GM19372 (cell line): ENCODE measurements around the gene CDC42EP3.
A peak's percentile ranks its signal among the peaks of the same experiment; 100 is the strongest.

Experiments
- ATAC-seq: cut with Tn5 transposase; IDR thresholded peaks from one replicate; pipeline ENCODE4 v1.9.1; 2021; ENCODE audit warnings: mild to moderate bottlenecking, low read depth, moderate library complexity; ENCODE audit not compliant: unreplicated experiment

The CDC42EP3 gene

DNA sequence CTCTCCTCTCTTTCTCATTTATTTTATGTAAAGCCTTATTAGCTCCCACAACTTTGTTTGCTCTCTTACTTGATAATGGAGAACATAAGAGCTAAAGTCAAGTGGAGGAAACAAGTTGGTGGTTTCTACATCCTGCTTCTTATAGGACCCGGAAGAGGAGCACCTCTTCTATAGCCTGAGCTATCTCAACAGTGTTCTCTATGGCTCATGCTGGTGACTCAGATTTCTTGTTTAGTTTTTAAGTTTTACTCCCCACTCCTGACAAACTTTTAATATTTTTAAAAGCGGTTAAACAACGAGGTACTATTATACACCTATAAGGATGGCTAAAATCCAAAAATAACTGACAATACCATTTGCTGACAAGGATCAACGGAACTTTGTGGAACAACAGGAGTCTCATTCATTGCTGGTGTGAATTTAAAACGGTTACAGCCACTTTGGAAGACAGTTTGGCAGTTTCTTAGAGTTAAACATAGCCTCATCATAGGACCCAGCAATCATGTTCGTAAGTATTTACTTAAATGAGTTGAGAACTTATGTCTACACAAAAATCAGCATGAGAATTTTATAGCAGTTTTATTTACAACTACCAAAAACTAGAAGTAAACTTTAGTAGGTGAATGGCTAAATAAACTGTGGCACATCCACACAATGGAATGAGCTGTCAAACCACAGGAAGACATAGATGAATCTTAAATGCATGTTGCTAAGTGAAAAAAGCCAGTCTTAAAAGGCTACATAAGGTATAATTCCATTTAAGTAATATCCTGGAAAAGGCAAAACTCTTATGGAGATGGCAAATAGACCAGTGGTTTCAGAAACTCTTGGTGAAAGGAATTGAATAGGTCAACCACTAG, 12.7 kb upstream of the CDC42EP3 start:
- no peak for ATAC-seq

DNA sequence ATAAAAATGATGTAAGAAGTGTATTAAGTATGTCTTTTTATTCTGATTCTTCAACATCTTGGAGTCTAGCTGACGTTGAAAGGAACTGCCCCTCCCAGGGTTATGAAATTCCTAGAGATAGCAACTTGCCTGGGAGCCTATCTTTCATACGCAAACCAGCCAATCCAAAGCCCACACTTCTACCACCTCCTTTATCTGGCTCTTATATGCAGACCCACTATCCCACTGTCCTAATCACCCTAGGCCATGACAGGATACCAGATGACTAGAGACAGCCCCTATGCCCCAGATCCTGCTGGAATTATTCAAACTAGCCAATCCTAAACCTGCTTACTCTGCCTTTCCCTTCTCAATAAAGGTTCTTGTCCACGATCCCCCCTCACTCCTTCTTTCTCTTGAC, 11.8 kb upstream of the CDC42EP3 start:
- no peak for ATAC-seq

DNA sequence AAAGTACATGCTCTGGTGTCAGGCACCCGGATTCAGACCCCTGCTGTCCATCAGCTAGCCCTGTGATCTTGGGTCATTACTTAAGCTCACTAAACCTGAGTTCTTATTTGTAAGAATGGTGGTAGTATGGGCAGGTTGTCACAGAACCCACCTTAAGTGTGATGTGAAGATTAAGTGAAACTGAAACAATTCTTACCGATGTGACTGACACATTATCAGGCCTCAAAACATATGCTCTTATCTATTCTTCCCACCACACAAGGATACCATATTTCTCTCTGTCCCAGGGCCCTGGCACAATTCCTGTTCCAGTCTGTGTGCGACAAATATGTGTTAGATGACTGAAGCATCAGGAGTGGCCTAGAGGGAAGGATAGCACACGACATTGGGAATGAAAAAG, 11.0 kb upstream of the CDC42EP3 start:
- ATAC-seq = no peak

DNA sequence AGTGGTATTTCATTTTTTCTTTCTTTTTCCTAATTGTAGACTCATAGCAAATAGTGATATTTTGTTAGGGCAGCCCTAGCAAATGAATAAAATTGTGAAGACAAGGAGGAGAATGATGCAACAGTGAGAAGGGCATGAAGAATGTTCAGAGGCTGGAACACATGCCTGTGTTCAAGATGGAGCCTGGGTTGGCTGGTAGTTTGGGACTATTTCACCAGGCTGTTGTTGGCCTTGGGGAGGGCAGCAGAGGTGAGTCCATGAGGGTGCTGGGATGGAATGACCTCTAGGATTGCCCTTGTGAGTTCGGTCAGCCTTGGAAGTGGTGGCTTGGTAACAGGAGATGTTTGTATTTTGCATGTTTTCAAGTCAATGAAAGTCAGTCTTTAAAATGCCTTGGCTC, 10.1 kb upstream of the CDC42EP3 start:
- ATAC-seq = no peak

DNA sequence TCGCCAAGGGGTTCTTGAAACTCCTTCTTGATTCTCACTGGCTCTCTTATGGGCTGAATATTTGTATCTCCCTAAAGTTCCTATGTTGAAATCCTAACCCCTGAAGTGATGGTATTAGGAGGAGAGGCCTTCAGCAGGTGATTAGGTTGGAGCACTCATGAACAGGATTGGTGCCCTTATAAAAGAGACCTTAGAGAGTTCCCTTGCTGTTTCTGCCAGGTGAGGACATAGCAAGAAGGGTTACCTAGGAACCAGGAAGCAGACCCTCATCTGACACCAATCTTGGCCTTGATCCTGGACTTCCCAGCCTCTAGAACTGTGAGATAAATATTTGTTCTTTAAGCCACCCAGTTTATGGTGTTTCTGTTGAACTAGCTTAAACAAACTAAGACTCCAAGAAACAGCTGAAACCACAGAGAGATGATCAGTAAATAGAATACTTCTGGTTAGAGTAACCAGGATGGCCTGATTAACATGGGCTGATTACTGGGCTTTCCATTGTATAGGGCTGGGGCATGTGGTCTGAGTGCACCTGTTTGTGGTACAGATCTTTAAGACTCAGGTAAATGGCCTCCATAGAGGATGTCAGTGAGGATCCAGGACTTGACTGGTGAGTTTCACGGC, 7.7 kb upstream of the CDC42EP3 start:
- ATAC-seq = no peak

DNA sequence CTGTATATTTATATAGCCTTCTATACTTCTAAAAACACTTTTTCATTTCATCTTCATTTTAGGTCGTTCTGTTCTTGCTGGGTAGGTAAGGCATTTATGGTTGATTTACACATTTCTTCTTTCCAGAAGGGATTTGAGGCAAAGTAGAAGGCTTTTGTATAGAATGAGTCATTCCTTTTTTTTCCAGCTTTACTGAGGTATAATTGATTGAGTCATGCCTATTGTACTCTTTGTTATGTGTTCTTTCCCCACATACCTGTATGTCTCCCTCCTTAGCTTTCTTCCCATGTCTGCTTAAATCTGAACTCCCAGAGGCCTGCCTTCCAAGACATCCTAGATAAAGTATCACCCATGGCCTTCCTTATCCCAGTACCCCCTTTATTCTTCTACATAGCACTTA, 4.8 kb upstream of the CDC42EP3 start:
- ATAC-seq = no peak

DNA sequence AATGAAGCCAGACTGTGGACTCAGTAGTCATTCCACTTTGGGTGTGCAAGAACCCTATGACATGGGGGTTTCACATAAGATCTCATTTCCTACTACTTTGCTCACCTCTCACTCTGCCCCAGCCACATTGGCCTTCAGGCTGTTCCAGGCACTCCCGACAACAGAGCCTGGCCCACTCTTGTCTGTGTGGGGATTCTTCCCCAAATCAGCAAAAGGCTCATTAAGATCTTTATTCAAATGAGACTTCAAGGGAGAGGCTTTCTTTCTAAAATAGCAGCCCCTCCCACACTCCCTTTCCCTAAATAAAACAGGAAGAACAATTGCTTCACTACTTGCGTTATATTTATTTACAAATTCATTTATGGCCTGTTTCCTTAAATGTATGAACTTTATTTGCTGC, 3.5 kb upstream of the CDC42EP3 start:
- ATAC-seq = no peak

DNA sequence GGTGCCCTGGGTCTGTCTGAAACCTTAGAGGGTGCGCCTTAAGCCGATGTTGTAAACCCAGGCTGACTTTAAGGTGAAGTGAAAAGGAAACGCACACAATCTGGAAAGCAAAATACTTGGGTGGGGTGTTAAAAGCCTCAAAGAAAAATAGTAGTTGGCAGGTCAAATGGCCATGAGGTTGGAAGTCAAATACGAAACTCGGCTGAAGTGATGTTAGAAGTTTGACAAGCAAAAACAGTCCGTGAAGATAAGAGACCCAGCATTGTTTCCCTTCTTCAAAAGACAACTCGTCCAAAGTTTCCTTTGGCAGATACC, 1.4 kb upstream of the CDC42EP3 start:
- ATAC-seq = no peak

DNA sequence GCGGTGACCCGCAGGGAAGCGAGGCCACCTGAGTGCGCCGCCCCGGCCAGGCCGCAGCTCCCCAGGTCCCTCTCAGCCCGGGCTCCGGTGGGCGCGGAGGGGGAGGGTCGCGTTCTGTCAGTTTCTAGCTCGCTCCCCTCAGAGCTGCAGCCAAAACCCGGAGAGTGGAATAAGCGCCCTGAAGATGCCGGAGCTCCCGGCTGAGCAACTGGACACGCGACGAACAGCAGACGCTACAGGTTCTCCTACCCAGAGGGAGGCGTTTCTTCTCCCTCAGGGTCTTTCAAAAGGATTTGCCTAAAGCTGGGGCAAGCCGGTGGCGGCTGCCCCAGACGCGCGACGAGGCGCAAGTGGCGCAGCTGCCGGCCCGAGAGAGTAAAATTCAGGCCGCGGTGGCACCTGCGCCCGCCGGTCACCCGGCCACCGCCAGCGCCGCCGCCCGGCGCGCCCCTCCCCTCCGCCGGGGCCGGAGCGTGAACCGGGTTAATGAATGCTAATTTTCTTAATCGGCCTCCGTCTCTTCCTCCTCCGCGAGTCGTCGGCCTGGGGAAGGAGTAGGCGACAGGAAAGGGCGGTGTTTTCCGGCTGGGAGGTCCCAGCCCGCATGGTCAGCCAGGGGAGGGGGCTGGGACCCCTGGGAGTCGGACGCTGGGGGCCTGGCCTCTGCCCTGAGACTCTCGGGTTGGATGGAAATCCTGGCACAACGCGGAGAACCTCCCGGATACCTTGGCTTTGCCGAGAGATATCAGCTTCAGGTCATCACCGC, 845 bp upstream of the CDC42EP3 start:
- peak; percentile 45 for ATAC-seq

DNA sequence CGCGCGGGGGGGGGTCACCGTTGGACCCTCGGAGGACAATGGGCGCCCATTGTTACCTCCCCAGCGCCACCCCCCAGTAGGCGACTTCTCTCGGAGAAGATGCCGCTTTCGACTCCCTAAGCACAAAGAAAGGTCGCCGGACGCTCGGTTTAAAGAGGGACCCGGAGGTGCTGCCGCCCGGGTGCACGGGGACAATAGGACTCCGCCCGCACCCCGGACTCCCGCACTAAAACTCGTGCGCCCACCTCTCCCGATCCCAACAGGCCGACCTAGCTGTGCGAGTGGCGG, 318 bp upstream of the CDC42EP3 start:
- ATAC-seq = no peak

DNA sequence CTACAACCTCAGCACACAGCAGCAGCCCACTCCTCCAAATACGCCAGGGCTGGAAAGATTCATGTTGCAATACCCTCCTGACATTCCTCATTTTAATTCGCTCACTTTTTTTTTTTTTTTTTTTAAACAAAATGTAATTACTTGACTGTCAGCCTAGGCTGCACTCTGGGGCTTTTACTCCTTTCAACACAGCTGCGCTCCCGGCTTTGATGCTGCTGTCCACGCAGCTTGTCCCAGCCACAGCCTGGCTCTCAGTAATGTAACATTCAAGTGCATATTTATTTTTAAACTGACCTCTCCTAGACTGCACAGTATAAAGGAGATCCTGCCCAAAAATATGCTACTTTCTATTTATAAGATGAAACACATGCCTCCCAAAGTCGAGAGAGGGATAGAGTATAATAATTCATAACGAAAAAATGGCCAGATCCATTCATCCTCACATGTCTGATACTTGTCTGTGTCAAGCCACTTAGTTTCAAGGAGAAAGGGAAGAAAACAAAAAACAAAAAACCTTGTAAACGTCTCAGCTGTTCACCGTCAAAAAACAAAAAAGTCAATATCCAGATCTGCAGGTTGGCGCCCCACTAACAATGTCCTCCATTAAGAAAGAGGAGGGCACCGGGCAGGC, 949 bp downstream of the CDC42EP3 start:
- no peak for ATAC-seq

DNA sequence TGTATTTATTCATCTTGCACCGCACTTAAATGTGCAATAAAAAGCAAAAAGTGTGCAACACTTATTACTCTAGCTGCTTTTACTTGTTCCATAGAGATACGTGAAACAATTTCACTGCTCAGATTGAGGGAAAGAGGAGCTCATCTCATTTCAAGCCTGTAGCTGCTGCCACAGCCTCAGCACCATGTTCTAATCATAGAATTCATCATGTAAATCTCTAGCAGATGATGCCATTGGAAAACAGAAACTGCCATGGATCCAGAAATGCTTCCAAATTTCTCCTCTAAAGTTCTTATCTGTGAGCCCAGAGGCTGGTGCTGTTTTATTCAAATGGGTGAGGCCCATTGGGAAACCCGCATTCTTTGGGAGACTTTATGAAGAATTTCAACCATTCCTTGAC, 2.0 kb downstream of the CDC42EP3 start:
- ATAC-seq = no peak

DNA sequence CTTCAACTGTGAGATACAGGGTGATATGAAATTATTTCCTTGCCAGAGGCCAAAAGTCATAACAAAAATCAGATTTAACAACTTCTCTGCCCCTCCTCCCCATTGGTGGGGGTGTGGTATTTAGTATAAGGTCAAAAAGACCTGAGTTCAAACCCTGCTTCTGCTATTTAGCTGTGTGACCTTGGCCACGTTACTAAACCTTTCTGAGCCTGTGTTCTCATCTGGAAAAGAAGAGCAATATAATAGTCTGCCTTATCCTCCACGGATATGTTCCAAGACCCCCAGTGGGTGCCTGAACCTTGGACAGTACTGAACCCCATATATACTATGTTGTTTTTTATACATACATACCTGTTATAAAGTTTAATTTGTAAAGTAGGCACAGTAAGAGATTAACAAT, 3.7 kb downstream of the CDC42EP3 start:
- no peak for ATAC-seq

DNA sequence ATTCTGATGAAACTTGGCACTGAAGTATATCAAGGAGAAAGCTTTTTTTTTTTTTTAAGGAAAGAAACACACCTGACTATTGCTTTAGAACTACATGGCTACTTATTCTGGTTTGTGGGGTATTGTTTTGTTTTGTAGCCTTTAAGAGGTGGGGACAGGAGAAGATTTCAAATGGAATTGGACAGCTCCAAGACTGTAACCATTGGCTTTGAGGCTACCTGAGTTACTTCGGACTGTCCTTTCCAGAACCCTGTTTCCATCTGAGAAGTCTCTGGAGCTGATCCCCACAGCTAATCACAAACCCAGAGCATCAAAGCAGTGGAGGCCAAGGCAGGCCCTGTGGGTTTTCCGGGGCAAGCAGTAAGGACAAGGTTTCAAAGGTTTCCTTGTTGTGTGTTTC, 4.7 kb downstream of the CDC42EP3 start:
- ATAC-seq = no peak

DNA sequence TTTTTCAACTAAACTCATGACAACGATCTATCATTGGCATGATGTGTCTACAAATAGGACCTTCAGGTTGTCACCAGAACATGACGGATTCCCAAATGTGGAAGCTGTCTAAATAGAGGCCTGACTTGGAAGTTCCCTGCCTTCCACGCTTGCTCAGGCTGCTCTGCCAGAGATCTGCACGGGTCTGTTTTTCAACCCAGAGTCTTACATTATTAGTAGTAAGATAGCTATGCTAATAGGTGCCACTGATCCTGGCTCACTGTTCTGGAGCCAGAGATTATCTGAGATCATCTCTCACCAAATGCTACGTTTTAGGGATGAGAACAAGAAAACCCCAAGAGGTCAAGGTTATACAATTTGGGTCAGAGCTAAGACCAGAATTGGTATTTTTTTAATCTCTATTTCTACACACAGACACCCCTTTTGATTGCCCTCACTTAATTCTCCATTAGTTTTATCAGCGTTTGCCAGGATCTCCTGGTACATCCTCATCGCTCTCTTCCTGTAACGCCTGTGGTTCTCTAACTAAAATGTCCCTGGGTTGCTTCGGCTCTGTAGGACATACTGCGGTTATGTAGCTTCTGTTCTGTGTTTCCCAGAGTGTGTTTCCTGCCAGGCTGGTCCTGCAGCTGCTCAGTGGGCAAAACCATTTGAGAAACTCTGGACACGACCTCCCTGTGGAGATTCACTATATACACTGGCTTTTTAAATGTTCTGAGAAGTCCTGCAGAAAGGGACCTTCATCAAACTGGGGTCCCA, 5.7 kb downstream of the CDC42EP3 start:
- ATAC-seq = no peak

DNA sequence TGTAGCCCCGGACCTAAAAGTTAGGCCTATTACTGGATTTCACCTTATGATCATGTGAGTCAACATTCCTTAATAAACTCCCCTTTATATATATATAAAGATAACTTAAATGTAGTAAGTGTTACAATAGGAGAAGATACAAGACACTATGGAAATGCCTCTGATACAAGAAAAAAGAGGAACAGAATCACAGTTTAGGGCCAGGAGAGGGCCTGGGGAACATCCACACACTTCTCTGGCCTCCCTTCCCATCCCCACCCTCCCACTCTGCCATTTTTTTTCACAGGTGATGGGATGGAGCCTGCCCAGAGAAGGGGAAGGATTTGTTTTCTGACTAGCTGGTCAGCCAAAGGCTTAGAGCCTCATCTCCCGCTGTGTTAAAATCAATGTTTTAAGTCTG, 6.4 kb downstream of the CDC42EP3 start:
- ATAC-seq = no peak

DNA sequence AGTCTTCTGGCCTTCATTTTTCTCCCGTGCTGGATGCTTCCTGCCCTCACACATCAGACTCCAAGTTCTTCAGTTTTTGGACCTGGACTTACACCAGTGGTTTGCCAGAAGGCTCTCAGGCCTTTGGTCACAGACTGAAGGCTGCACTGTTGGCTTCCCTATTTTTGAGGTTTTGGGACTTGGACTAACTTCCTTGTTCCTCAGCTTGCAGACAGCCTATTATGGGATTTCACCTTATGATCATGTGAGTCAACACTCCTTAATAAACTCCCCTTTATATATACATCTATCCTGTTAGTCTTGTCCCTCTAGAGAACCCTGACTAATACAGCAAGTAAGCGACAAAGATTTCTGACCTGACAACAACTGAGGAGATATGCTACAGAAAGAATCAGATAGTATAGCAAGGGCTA, 7.2 kb downstream of the CDC42EP3 start:
- no peak for ATAC-seq

DNA sequence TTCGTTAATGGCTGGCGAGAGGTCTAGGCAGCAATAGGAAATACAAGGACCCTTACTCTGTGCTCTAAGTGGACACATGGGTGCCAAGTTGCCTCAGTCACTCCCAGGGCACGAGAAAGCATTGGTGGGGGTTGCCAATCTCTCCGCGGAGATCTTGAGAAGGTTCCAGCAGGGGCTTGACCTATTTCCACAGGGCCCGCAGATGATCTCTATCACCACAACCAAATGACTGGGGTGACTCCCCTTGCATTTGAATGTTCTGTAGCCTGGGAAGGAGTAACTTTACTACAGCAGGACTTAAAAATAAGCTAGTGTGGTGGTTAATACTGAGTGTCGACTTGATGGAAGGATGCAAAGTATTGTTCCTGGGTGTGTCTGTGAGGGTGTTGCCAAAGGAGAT, 8.1 kb downstream of the CDC42EP3 start:
- ATAC-seq = no peak

DNA sequence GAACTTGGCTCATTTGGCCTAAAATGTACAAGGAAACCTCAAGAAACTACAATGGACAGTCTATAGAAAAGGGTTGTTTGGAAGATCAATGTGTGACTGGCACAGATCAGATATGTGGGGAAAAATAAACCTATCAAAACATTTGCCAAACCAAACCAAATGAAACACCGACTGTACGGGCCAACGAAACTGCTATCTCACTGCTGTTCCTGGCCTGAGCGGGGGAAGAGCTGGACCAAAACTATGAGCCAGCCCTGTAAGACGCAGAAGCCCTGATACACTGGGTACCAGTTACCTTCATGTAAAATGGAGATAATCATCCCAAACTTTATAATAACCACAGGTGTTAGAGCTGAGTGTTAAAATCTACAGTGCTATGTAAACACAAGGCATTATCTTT, 11.7 kb downstream of the CDC42EP3 start:
- no peak for ATAC-seq

DNA sequence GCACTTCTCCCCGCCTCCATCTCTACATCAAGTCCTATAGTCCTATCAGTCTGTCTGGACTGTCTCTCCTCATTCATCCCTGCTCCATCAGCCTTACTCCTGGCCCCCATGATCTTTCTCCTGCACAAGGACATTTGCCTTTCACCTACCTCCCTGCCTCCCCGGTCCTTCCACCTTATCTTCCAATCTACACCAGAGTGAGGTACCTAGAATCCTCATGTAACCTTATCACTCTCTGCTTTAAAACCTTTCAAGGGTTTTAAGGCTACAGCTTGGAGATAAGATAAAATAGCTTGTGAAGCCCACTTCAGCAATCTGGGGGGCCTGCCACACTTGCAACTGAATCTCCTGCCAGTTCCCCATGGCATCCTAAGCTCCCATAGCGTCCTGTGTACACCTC, 12.8 kb downstream of the CDC42EP3 start:
- ATAC-seq = no peak

DNA sequence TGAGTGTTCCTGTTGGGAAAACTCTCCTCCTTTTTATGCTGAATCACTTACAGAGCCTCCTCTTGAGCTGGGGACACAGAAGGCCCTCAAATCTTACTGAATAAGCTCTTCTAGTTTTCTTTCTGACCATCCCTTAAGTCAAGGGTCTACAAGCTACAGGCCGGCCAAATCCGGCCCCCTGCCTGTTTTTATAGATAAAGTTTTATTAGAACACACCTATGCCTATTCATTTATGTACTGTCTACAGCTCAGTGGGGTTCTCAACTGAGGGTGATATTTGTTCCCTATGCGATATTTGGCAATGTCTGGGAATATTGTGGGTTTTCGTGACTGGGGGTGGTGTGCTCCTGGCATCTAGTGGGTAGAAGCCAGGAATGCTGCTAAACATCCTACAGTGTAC, 14.0 kb downstream of the CDC42EP3 start:
- no peak for ATAC-seq
